Hepatocyte (in vitro differentiated cells): ENCODE data around the gene COMP.

Experiments used
- EZH2 ChIP-seq: fragments of 200-600 bp; sonication (generic); IDR thresholded peaks from 2 replicates; pipeline ENCODE4 v1.6.1; 2016; ENCODE audit warnings: antibody characterized with exemption, mild to moderate bottlenecking, borderline replicate concordance
- TF ChIP-seq, protein P1 (sequence below): fragments of 200-600 bp; sonication (generic); IDR thresholded peaks from 2 replicates; pipeline ENCODE4 v1.5.1; 2016; ENCODE audit warnings: antibody characterized with exemption, mild to moderate bottlenecking; ENCODE audit not compliant: poor library complexity

GRCh38 chr19:18737954-18738351 is 53.2 kb downstream of the COMP start:
- TF ChIP-seq, protein P1, sequence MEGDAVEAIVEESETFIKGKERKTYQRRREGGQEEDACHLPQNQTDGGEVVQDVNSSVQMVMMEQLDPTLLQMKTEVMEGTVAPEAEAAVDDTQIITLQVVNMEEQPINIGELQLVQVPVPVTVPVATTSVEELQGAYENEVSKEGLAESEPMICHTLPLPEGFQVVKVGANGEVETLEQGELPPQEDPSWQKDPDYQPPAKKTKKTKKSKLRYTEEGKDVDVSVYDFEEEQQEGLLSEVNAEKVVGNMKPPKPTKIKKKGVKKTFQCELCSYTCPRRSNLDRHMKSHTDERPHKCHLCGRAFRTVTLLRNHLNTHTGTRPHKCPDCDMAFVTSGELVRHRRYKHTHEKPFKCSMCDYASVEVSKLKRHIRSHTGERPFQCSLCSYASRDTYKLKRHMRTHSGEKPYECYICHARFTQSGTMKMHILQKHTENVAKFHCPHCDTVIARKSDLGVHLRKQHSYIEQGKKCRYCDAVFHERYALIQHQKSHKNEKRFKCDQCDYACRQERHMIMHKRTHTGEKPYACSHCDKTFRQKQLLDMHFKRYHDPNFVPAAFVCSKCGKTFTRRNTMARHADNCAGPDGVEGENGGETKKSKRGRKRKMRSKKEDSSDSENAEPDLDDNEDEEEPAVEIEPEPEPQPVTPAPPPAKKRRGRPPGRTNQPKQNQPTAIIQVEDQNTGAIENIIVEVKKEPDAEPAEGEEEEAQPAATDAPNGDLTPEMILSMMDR = no peak
- TF ChIP-seq EZH2 = no peak
